Keratinocyte (primary cell): ENCODE results near the gene CHRNA5. TPM values are rescaled to one million over a fixed set of nuclear protein-coding genes. Genes with fewer than 3 reads are reported as not detected.

Source experiments
- DNase-seq: peaks from one replicate; pipeline ENCODE4 v3.0.0-alpha.2; 2011; ENCODE audit warnings: low read depth, missing footprints, low spot score
- FAIRE-seq: peaks from 2 replicates; lab custom pipeline; 2011; peaks lifted over from hg19 to GRCh38; lab: Jason Lieb, UNC
- H2AFZ ChIP-seq: 2 replicates; pipeline ENCODE4 v1.6.0; 2012; ENCODE audit warnings: low read length, control low read depth, inconsistent platforms; ENCODE audit not compliant: control insufficient read depth
- H3K27ac ChIP-seq: 2 replicates; pipeline ENCODE4 v1.5.1; 2011; ENCODE audit warnings: low read length; ENCODE audit not compliant: control insufficient read depth, insufficient read depth
- H3K27me3 ChIP-seq: 3 replicates; pipeline ENCODE4 v1.6.0; 2011; ENCODE audit warnings: low read length; ENCODE audit not compliant: control insufficient read depth, insufficient read depth; ENCODE audit errors: extremely low read depth
- H3K36me3 ChIP-seq, 2 experiments: 2 replicates in 1 of 2; 3 replicates in 1 of 2; pipeline ENCODE4 v1.5.1; 2011; ENCODE audit warnings: low read length in 2 of 2, mild to moderate bottlenecking in 1 of 2; ENCODE audit not compliant: control insufficient read depth in 2 of 2, insufficient read depth in 2 of 2; ENCODE audit errors: extremely low read depth in 1 of 2
- H3K4me1 ChIP-seq: 3 replicates; pipeline ENCODE4 v1.5.1; 2011; ENCODE audit warnings: low read length; ENCODE audit not compliant: control insufficient read depth, insufficient read depth; ENCODE audit errors: extremely low read depth
- H3K4me2 ChIP-seq: 3 replicates; pipeline ENCODE4 v1.6.0; 2011; ENCODE audit warnings: low read depth, low read length; ENCODE audit not compliant: control insufficient read depth, insufficient read depth; ENCODE audit errors: extremely low read depth
- H3K4me3 ChIP-seq, 3 experiments: fragments of 200-600 bp in 1 of 3; sonication (generic) in 1 of 3; 2 replicates in 2 of 3; 3 replicates in 1 of 3; pipeline ENCODE4 v1.5.1; 2011 to 2016; ENCODE audit warnings: low read length in 3 of 3, mild to moderate bottlenecking in 3 of 3, control low read depth in 2 of 3, inconsistent platforms in 1 of 3, low read depth in 1 of 3, mixed read lengths in 1 of 3, mixed run types in 1 of 3, moderate library complexity in 1 of 3; ENCODE audit not compliant: control insufficient read depth in 2 of 3, insufficient read depth in 2 of 3; ENCODE audit errors: extremely low read depth in 1 of 3
- H3K79me2 ChIP-seq: 2 replicates; pipeline ENCODE4 v1.6.0; 2012; ENCODE audit warnings: low read length; ENCODE audit not compliant: control insufficient read depth, insufficient read depth
- H3K9ac ChIP-seq: 3 replicates; pipeline ENCODE4 v1.6.0; 2011; ENCODE audit warnings: low read length; ENCODE audit not compliant: control insufficient read depth, insufficient read depth; ENCODE audit errors: extremely low read depth
- H3K9me1 ChIP-seq: 3 replicates; pipeline ENCODE4 v1.6.0; 2011; ENCODE audit warnings: low read length; ENCODE audit not compliant: control insufficient read depth, insufficient read depth; ENCODE audit errors: extremely low read depth
- H3K9me3 ChIP-seq: 2 replicates; pipeline ENCODE4 v1.5.1; 2012; ENCODE audit warnings: low read depth, low read length; ENCODE audit not compliant: control insufficient read depth
- H4K20me1 ChIP-seq: 3 replicates; pipeline ENCODE4 v1.6.0; 2011; ENCODE audit warnings: low read length; ENCODE audit not compliant: control insufficient read depth, insufficient read depth; ENCODE audit errors: extremely low read depth
- CTCF ChIP-seq, 3 experiments: IDR thresholded peaks in 1 of 3; conservative IDR thresholded peaks in 1 of 3; optimal IDR thresholded peaks in 1 of 3; 2 replicates in 2 of 3; 3 replicates in 1 of 3; pipeline versions ENCODE3 to v1.5.1; 2011; ENCODE audit warnings: low read length in 3 of 3, mild to moderate bottlenecking in 3 of 3, moderate library complexity in 2 of 3, control low read depth in 1 of 3, inconsistent platforms in 1 of 3; ENCODE audit not compliant: insufficient read depth in 2 of 3; ENCODE audit errors: extremely low read depth in 1 of 3
- EZH2 ChIP-seq: IDR thresholded peaks from one replicate; pipeline ENCODE4 v1.6.1; 2012; ENCODE audit warnings: inconsistent platforms, mild to moderate bottlenecking, low read length, moderate library complexity
- dilution Hi-C: fragments of 300-500 bp; cut with MboI; formaldehyde crosslinking; loops from one replicate; pipeline ENCODE4 v1.7.0; 2020; ENCODE audit warnings: low sequenced_read_pairs; ENCODE audit not compliant: extremely low pct_ligation_motif_present
- polyA plus RNA-seq, 5 experiments: library from polyadenylated mRNA; depleted of rRNA in 3 of 5; stranded (reverse) in 3 of 5; stranded (forward) in 1 of 5; unstranded in 1 of 5; fragments of >200 nt; gene quantifications; 1 replicate in 1 of 5; 2 replicates in 3 of 5; 3 replicates in 1 of 5; pipeline versions ENCODE4 v1.2.1 to v1.2.3, GENCODE V29; 2011 to 2012; ENCODE audit warnings: missing spikeins in 2 of 5, low read depth in 1 of 5, low replicate concordance in 1 of 5

Gene CHRNA5
- polyA plus RNA-seq, 1 donor (not counting 4 experiments of a cell fraction or from before 2014, with no cell fraction given) = 10.0 TPM

DNA sequence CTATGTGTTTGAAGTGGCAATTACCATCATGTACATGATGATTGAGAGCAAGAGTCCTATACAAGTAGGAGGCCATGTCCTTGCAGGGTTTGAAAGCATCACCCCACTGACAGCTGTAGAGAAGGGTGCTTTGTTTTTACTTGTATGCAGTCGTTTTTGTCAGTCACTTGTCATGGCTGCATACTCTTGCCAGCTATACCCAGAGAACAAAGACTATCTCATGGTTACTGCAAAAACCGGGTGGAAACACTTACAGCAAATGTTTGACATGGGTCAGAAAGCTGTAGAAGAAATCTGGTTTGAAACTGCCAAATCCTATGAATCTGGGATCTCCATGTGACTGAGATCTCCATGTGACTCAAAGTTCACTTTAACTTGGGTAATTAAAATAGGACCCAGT, 32.0 kb upstream of the CHRNA5 start:
- H3K9me3 ChIP-seq = no peaks in the 10 kb centered on the region
- no peak for TF ChIP-seq CTCF (optimal IDR thresholded peaks at IDR 0.05 in 1 of 3, IDR thresholded peaks at IDR 0.05 in 1 of 3, conservative IDR thresholded peaks at IDR 0.05 in 1 of 3; ENCODE audit: extremely low read depth in 1 of 3, insufficient read depth in 2 of 3, low read length in 3 of 3)
- TF ChIP-seq EZH2 = no peak
- H3K27me3 ChIP-seq = no peaks in the 10 kb centered on the region
- H3K4me1 ChIP-seq = no peaks in the 10 kb centered on the region
- H3K4me2 ChIP-seq = no peak overlapping the region
- DNase-seq (no peak), FAIRE-seq (no peak)
- H3K36me3 ChIP-seq = no peaks in the 10 kb centered on the region
- dilution Hi-C loops = no loop called here
- H3K27ac ChIP-seq = no peak overlapping the region
- H2AFZ ChIP-seq = no peak overlapping the region
- H3K79me2 ChIP-seq = no peaks in the 10 kb centered on the region
- H4K20me1 ChIP-seq = no peaks in the 10 kb centered on the region
- no peak overlapping the region for H3K9ac ChIP-seq
- no peak overlapping the region for H3K4me3 ChIP-seq
- H3K9me1 ChIP-seq = no peaks in the 10 kb centered on the region

GRCh38 chr15:78536134-78536533, 29.2 kb upstream of the CHRNA5 start:
- dilution Hi-C loops = no loop called here

More at GRCh38 chr15:78536134-78536533, 29.2 kb upstream of the CHRNA5 start:
- no peaks in the 10 kb centered on the region for H3K9me3 ChIP-seq
- H3K4me1 ChIP-seq = no peaks in the 10 kb centered on the region
- H2AFZ ChIP-seq = no peak overlapping the region
- DNase-seq (no peak), FAIRE-seq (no peak)
- H3K9me1 ChIP-seq = no peaks in the 10 kb centered on the region
- H3K4me3 ChIP-seq = no peak overlapping the region
- H3K79me2 ChIP-seq = peaks cover 8% of the 10 kb centered on the region
- H3K27me3 ChIP-seq = no peaks in the 10 kb centered on the region
- TF ChIP-seq EZH2 (no peak), CTCF (optimal IDR thresholded peaks at IDR 0.05 in 1 of 3, IDR thresholded peaks at IDR 0.05 in 1 of 3, conservative IDR thresholded peaks at IDR 0.05 in 1 of 3; ENCODE audit: extremely low read depth in 1 of 3, insufficient read depth in 2 of 3, low read length in 3 of 3) (no peak)
- no peak overlapping the region for H3K27ac ChIP-seq
- H3K9ac ChIP-seq = no peak overlapping the region
- H4K20me1 ChIP-seq = no peaks in the 10 kb centered on the region
- no peak overlapping the region for H3K4me2 ChIP-seq
- H3K36me3 ChIP-seq = no peaks in the 10 kb centered on the region
